Stimulated activated CD4-positive, alpha-beta T cell treated with anti-CD3 and anti-CD28 coated beads, TNF-alpha, amount 100 ng/mL, for 24 hours (primary cell): ENCODE measurements around the gene DLG3.

ENCODE experiments used
- DNase-seq, 3 experiments: peaks; one replicate each; pipeline ENCODE4 v3.0.0-alpha.2; 2020; ENCODE audit warnings: low read depth in 3 of 3

DLG3 gene

DNA sequence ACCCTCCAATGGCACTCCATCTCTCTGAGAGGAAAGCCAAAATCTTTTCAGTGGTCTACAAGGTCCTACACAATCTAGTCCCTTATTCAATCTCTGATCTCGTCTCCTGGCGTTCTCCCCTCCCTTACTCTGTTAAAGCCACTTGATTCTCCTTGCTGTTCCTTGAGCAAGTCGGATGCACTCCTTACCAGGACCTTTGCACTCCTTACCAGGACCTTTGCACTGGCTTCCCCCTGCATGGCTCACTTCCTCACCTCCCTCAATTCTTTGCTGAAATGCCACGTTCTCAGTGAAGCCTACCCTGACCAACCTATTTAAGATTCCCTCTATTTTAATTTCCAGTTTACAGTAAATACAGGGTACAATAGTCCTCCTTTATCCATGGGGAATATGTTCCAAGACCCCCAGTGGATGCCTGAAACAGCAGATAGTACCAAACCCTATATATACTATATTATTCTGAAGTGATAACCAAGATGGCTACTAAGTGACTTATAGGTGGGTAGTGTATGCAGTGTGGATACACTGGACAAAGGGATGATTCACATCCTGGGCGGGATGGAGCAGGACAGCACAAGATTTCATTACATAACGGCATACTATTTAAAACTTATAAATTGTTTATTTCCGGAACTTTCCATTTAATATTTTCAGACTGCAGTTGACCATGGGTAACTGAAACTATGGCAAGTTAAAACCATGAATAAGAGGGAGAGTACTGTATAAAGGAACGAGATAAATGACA is 6.5 kb upstream of the DLG3 start:
- no peak for DNase-seq

- DNase-seq = no peak
Observed at GRCh38 chrX:70439016-70439415, 5.6 kb upstream of the DLG3 start.

DNA sequence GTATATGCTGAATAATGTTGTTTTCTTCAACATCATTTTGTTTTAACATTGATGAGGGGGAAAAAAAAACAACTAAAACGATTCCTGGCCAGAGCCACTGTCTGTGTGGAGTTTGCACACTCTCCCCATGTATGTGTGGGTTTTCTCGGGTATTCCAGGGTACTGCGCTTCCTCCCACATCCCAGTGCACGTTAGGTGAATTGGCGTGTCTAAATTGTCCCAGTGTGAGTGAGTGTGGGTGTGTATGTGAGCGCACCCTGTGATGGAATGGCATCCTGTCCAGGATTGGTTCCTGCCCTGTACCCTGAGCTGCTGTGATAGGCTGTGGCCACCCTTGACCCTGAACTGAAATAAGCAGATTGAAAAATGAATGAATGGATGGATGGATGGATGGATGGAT is 2.4 kb upstream of the DLG3 start:
- no peak for DNase-seq

DNA sequence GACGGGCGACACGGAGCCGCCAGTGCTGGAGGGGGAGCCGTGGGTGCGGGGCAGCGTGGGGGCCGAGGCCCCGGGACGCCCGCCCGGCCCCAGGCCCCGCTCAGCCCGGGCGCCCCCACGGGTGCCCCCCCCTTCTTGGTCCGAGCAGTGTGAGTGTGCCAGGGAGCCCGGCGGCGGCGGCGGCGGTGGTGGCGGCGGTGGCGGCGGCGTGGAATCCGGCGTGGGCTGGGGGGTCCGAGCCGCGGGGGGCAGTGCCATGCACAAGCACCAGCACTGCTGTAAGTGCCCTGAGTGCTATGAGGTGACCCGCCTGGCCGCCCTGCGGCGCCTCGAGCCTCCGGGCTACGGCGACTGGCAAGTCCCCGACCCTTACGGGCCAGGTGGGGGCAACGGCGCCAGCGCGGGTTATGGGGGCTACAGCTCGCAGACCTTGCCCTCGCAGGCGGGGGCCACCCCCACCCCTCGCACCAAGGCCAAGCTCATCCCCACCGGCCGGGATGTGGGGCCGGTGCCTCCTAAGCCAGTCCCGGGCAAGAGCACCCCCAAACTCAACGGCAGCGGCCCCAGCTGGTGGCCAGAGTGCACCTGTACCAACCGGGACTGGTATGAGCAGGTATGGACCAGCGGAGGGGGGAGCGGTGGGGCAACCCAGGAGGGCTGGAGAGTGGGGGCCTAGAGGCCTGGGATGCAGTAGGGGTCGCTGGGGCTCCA is 466 bp downstream of the DLG3 start:
- DNase-seq = no peak

GRCh38 chrX:70445951-70446350 is 1.3 kb downstream of the DLG3 start:
- no peak for DNase-seq

DNA sequence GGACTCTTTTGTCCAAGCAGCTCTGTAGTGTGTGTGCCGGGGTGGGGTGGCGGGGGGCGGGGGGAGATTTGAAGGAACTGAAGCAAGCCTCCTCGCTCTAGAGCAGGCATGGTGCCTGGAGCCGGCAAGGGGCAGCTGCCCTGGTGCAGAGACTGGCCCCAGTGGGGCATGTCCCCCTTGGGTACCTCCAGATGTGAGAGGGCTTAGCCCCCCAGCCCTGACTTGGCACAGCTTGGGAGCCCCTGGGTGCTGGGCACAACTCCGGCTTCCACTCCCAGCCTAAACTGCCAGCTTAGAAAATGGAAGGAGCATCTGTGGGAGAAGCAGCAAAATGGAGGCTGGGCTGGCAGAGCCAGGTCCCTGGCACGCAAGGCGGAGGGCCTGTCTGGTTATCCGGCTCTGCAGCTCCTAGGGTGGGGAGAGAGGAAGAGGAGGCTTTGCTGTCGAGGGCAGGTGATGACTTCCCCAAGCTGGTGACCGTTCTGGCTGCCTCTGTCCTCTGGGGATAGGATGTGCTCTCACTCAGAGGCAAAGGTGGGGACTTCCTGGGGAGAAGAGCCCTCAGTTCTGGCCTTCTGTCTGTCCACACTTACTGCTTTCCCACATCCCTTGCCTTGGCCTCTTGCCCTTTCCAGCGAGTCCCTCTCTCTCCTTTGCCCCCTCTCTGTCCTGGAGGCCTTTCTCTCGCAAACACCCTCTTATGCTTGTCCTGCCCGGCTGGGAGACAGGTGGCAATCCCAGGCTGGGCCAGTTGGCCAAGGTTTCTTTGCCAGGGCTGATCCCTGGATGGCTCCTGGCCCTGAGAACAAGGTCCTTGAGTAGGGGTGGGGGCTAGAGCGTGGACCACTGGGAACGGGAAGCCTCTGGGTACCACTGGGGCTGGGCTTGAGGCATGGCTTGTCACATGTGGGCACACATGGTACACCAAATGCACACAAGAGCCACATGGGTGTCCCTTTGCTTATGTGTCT is 2.0 kb downstream of the DLG3 start:
- no peak for DNase-seq

DNA sequence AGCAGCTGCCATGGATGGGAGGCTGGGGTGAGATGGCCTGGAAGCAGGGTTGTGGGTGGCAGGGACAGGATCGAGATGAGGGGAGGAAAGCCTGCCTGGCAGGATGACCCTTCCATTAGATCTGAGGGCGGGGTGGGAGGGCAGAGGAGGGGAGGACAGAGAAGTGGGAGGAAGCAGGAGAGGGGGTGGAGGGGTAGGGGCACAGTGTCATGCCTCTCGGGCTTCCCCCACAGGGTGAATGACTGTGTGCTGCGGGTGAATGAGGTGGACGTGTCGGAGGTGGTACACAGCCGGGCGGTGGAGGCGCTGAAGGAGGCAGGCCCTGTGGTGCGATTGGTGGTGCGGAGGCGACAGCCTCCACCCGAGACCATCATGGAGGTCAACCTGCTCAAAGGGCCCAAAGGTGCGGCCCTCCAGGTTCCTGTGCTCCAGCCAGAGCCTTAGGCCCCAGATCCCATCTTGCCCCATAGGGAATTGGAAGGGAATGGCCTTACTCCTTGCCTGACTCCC is 4.9 kb downstream of the DLG3 start:
- no peak for DNase-seq

GRCh38 chrX:70452143-70452733 is 7.6 kb downstream of the DLG3 start:
- DNase-seq = peak in 1 of 3 experiments; percentile 57

GRCh38 chrX:70453024-70453618 is 8.5 kb downstream of the DLG3 start:
- DNase-seq = no peak

- peak; percentile 19 to 62 (median 34) for DNase-seq
Observed at GRCh38 chrX:70454441-70455365, 10.1 kb downstream of the DLG3 start.

- no peak for DNase-seq
Observed at GRCh38 chrX:70455366-70456202, 10.9 kb downstream of the DLG3 start.

- DNase-seq = no peak
Observed at GRCh38 chrX:70456256-70456655, 11.6 kb downstream of the DLG3 start.

DNA sequence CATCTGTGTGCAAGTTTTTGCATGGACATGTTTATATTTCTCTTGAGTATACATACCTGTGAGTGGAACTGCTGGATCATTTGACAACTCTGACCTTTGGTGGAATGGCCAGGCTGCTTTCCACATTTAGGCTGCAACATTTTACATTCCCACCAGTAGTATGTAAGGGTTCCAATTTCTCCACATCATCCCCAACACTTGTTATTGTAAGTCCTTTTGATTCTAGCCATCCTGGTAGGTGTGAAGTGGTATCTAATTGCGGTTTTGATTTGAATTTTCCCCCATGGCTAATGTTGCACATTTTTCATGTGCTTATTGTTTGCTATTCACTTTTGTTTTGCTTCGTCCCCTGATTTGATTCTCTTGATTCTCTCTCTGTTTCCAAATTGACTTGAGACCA is 16.4 kb downstream of the DLG3 start:
- no peak for DNase-seq

DNA sequence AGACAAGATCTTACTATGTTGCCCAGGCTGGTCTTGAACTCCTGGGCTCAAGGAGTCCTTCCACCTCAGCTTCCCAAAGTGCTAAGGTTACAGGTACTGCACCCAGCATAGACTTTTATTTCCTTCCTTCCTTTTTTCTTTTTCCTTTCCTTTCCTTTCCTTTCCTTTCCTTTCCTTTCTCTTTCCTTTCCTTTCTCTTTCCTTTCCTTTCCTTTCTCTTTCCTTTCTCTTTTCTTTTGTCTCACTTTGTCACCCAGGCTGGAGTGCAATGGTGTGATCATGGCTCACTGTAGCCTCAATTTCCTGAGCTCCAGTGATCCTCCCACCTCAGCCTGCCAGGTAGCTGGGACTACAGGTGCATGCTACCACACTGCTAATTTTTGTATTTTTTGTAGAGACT is 19.4 kb downstream of the DLG3 start:
- DNase-seq = no peak

DNA sequence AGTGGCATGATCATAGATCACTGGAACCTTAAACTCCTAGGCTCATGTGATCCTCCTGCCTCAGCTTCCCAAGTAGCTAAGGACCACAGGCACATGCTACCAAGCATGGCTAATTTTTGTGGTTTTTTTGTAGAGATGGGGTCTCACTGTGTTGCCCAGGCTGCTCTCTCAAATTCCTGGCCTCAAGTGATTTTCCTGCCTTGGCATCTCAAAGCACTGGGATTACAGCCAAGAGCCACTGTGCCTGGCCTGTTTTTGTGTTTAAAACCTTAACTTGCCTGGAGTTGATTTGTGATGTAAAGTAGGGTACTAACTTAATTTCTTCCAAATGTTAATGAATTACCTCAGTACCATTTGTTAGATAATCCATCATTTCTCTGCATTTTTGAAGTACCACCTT is 22.3 kb downstream of the DLG3 start:
- no peak for DNase-seq

DNA sequence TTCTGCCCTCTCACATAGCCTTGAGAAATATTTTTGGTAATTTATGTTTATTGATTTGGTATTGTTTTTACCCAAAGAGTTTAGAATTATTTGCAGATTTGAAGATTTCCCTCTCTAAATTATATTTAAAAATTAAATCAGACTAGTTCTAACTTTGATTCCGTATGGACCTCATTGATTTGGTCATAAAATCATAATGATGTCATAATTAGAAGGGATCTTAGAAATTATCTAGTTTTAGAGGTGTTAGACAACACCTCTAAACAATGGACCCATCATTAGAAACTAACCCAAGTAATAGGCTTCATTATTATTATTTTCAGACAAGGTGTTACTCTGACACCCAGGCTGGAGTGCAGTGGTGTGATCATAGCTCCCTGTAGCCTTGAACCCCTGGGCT is 24.1 kb downstream of the DLG3 start:
- no peak for DNase-seq

- DNase-seq = no peak
Observed at GRCh38 chrX:70470850-70471289, 26.2 kb downstream of the DLG3 start.

DNA sequence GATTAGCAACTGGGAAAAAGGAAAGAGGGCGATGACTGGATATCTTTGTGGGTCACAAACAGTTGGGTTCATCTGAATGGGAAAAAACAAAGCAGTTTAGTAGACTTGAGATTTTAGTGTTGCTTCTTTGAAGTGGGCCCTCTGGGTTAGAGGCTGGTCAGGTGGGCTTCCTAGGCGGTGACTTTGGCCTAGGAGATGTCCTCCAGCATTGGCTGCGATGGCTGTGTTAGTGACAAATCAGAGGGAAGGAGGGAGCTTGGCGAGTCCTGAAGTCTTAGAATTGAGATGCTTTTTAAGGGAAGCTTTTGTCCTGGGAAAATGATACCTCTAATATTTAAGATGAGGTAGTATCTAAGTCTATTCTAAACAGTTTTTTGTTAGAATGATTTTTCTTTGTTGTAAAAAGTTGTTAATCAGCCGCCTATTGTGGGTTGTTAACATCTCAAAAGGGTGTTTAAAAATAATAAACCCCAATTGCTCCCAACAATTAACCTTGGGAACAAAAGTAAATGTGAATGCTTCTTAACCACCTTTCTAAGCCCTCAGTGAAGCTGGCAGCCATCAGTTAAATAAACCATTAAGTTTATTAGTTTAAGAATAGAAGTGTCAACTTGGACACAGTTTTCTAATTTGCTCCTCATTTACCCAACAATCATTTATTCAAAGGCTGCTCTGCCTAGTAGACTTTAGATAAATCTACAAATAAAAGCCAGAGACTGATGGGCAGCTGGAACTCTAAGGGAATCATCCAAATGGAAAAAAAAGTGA is 31.7 kb downstream of the DLG3 start:
- no peak for DNase-seq
